NCI-H2171 treated with DMSO at 0.1 percent for 48 hours (cell line): ENCODE measurements around the gene ANKDD1B.
"Not testable (repeated sequence)": the region's sequence is repeated elsewhere in the genome, so short reads cannot be mapped to it uniquely, and the experiment has no call there.

Experiments used
- DNase-seq: peaks from one replicate; lab custom pipeline; 2025; lab: John Stamatoyannopoulos, UW

Gene ANKDD1B

DNA sequence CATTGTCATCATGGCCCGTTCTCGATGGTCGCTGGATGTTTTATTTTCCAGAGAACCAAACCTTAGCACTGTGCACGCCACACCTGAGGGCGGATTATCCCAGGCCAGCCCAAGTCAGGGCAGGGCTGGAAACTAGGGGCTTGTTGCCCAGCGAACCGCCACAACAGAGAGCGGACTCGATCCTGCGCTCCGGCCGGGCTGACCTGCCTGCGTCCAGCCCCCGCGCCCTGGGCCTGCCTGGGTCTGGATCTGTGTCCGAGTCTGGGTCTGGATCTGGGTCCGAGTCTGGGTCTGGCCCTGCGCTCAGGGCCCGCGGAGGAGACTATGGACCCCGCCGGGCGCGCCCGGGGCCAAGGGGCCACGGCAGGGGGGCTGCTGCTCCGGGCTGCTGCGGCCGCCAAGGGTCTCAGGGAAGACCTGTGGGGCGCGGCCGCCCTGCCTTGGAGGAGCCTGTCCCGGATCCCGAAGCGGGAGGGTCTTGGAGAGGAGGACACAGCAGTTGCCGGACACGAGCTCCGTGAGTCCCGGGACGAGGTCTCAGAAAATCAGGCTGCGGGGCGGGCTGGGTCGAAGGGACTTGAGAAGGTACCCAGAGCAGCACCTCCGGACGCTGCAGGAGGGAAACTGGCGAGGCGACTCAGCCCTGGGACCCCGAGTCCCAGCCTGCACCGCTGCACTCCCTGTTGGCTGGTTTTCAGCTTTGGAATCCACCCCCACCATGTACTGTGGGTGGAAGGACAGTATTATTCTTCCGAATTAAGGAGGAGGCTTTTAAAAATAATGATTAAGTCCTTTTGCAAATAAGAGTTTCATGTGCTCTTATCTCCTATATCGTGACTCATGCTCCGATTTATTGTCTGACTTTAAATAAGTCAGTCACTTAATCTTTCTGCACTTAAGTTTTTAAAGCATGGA is at the start of gene ANKDD1B:
Gene ANKDD1B, plus strand, starts transcription at position 143 of the 915 bp plus-strand sequence. Its CDS starts 182 bp downstream, at position 325.
- no peak for DNase-seq

DNA sequence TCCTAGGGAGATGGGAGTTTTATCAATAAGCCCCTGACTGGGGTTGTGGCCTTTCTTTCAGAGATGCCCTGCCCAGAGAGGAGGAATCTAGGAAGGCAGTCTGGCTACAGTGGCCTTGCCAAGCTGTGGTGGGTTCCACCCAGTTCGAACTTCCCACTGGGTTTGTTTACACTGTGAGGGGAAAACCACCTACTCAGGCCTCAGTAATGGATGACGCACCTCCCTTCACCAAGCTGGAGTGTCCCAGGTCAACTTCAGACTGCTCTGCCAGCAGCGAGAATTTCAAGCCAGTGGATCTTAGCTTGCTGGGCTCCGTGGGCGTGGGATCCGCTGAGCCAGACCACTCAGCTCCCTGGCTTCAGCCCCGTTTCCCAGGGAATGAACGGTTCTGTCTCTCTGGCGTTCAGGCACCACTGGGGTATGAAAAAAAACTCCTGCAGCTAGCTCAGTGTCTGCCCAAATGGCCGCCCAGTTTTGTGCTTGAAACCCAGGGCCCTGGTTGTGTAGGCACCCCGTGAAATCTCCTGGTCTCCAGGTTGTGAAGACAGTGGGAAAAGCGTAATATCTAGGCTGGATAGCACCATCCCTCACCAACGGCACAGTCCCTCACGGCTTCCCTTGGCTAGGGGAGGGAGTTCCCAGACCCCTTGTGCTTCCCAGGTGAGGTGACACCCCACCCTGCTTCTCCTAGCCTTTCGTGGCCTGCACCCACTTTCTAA is 45.1 kb upstream of the ANKDD1B start:
- DNase-seq = not testable (repeated sequence)

DNA sequence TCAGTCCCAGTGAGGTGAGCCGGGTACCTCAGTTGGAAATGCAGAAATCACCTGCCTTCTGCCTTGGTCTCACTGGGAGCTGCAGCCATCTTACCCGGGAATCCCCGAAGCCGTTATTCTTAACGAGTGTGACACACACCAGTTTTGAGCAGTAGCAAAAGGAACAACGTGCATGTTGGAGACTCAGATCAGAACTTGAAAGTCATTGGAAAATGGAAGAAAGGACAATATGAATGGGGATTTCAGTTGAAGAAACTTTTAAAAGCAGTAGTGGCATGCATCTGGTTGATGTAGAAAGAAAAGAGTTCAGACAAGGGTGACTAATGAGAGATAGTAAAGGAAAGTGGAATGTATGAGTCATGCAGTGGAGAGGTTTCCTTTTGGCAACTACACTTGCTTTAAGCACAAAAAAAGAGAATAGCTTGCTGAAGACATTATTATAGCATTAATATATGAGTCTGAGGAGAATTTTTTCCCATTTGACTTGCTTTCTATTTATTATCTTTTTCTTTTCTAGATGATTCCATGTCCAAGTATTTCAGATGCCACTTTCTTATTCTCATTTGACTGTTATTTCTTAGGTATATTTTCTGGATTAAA is 44.4 kb upstream of the ANKDD1B start:
- no peak for DNase-seq

DNA sequence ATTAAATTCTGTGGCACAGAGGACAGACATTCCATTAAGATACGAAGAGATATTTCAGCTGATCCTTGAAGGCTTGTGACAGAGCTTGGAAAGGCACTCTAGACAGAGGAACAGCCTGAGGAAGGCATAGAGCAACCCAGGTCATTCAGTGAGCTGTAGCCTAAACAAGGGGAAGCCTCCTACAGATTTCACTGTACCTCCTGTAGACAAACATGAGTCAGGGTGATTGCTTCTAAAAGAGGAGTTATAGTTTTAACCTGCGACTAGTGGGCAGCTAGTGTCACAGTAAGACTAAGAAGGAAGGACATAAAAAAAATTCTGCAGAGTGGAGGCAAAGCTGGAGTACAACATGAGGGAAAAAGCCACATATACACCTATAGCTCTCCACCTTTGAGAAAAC is 43.5 kb upstream of the ANKDD1B start:
- no peak for DNase-seq

DNA sequence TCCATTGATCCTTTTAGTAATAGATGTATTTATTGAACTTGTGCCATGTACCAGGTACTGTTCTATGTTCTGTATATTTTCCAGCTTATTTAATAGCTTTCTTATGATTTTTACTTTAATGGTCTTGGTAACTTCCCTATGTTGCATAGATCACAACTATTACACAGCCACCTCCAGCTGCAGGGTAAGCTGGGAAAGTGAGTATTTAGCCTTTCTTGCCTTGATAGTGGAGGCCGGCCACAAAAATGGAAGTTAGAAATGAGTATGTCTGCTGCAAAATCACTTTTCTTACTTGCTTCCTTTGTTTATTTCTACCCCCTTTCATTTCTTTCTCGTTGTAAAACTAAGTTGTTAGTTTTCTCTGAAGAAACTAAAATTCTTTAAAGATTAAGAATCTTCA is 43.1 kb upstream of the ANKDD1B start:
- DNase-seq = no peak

DNA sequence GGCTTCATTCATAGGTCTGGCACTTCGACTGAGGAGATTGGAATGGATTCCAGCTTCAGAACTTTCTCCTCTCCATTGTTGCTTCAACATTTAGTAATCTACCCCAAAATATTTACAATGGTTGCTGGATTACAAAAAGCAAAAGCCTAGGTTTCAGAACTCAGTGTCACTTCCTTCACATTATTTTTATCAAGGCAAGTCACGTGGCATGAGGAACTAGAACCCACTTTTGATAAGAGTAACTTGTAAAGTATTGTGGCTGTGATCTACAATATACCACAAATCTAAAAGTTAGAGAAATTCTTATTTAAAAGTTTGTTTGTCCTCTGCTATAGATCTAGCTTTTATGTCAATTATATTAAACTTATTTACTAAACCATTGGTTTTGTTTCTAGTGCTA is 39.7 kb upstream of the ANKDD1B start:
- DNase-seq = no peak

DNA sequence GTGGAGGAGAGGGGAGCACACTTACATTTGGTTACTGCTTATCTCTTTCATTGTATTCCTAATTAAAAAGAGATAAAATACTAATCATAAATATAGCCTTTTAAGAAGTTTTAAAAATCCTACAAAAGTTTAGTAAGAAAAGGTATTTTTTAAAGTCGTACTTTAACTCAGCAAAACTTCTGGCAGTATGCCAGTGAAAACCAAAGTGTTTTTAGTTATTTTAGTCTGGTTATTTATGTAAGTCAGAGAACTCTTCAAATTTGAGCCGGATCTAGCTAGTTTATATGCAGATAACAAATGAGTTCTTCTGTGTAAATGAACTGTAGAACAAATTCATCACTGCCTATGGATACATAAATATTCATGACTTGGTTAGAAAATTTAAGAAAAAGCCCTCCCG is 36.5 kb upstream of the ANKDD1B start:
- DNase-seq = no peak

DNA sequence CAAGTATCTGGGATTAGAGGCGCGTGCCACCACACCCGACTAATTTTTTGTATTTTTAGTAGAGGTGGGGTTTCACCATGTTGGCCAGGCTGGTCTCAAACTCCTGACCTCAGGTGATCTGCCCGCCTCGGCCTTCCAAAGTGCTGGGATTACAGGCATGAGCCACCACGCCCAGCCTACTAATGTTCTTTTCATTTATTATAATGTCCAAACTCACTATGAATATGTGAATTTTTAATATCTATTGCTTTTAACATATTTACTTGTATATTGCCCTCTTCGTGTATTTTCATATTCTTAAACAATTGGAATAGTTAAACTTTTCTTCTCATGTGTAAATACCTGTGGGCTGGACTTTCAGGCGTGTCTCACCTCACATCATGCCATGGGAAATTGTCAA is 33.0 kb upstream of the ANKDD1B start:
- not testable (repeated sequence) for DNase-seq

DNA sequence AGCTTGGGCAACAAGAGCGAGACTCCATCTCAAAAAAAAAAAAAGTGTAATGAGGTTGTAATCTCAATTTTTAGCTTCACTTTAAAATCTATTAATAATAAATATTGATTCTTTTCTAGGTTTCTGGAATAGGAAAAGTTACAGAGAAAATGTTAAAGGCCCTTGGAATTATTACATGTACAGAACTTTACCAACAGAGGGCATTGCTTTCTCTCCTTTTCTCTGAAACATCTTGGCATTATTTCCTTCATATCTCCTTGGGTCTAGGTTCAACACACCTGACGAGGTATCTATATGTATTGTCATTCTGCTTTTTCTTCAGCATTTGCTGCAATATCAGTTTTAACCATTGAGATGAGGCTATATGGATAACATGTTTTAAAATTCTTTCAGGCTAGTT is 26.6 kb upstream of the ANKDD1B start:
- DNase-seq = no peak

DNA sequence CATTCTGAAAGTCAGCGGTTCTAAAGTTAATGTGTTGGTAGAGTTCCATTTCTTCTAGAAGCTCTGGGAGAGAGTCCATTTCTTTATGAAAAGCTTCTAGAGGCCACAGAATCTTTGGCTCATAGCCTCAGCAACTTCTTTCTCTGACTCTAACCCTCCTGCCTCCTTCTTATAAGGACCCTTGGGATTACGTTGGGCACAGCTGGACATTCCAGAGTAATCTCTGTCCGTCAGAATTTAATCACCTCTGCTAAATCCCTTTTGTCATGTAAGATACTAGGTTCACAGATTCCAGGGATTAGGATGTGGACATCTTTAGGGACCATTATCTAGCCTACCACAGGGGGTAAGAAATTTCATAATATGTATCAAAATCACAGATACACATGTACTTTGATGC is 22.6 kb upstream of the ANKDD1B start:
- DNase-seq = no peak

DNA sequence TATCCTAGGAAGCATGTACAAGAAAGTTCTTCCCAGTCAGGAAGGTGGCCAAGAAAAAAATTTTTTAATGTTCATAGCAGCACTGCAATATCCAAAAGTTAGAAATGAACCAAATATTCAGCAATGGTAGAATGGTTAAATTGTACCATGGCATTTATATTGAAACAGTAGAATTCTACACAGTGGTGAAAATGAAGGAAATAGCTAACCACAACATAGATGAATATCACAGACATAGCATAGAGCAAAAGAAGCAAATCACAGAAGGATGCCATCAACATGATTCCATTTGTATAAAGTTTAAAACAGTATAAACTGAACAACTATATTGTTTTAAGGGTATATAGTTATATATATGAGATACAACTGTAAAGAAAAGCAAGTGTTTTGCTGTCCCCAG is 10.7 kb upstream of the ANKDD1B start:
- no peak for DNase-seq

DNA sequence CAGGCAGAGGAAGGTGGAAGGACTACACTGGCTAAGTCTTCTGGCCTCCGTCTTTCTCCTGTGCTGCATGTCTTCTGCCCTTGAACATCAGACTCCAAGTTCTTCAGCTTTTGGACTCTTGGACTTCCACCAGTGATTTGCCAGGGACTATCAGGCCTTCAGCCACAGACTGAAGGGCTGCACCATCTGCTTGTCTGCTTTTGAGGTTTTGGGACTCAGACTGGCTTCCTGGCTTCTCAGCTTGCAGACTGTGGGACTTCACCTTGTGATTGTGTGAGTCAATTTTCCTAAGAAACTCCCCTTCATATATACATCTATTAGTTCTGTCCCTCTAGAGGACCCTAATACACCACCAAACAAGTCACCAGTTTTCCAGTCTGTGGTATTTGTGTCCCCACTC is 9.7 kb upstream of the ANKDD1B start:
- DNase-seq = no peak

DNA sequence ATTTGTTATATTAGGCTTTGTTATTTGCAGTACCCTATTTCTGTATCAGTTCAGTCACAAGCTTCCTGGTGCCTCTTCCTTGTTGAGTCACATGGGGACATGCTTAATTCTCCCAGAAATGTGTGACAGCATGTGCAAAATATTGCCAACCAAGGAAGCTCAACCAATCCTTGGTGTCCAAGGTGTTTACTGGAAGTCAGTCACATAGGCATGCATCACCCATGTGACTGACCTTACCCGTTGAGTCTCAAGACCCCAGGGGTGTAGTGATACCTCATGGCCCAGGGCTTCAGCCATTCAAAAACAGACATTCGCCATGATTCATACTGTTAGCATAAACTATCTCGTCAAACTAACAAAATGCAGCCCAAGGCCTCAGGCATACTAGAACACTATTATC is 9.3 kb upstream of the ANKDD1B start:
- no peak for DNase-seq

DNA sequence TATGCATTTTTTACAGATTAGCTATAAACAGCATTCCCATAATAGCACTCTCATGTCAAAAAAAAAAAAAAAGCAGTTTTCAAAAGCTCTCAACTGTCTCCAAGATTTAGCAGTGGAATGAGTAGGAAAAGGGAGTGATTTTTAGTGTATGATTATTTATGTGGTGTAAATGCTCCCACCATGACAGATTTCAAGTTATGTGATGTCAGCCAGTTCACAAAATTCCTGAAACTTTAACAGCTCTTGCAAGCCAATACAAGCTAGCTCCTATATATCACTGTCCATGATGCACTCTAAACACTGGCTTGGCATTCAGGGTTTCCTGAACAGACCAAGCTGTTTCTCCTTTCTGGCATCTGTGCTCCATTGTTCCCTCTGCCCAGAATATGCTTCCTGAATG is 7.9 kb upstream of the ANKDD1B start:
- DNase-seq = no peak

DNA sequence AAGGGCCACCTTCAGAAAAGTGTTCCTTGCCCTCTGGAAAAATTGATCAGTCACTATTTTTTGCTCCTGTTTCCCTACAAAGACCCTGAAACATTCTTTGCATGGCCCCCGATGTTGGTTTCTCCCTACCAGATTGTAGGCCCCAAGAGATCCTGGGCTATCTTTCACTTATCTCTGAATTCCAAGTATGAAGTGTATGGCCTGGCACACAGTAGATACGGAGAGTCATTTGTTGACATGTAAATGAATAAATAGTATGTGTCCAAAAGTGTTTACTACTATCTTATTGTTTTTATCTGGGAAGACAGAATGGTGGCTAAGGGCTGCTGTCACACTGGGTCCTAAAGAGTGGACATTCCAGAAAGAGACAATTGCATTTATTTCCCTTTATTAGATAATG is 7.4 kb upstream of the ANKDD1B start:
- DNase-seq = no peak

DNA sequence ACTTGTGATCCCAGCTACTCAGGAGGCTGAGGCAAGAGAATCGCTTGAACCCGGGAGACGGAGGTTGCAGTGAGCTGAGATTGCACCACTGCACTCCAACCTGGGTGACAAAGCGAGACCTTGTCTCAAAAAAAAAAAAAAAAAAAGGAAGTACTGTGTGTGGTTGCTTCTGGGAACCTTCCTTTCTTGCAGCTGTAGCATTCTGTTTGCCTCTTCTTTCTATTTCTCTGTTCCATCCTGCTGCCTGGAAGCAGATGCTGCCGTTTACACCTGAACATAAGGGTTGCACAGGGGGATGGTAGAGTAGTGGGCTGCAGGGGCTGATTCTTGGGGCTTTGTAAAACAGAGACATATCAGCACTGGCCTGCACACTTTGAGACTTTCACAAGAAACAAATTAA is 3.9 kb upstream of the ANKDD1B start:
- not testable (repeated sequence) for DNase-seq

DNA sequence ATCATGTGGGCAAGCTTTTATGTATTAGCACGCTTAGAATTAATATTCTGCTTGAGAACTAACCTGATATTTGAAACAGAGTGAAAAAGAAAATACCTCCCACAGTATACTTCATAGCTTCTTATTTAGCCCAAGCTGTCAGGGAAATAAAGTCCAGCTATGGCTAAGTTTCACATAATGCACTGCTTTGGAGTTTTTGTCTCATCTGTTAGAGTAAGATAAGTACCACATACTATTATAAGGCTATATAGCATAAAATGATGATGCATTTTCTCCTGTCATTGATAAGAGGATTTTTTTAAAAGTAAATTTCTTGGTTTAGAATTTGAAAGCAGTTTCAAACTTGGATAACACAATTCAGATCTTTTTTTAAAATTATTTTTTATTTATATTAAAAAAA is 2.4 kb upstream of the ANKDD1B start:
- DNase-seq = no peak

DNA sequence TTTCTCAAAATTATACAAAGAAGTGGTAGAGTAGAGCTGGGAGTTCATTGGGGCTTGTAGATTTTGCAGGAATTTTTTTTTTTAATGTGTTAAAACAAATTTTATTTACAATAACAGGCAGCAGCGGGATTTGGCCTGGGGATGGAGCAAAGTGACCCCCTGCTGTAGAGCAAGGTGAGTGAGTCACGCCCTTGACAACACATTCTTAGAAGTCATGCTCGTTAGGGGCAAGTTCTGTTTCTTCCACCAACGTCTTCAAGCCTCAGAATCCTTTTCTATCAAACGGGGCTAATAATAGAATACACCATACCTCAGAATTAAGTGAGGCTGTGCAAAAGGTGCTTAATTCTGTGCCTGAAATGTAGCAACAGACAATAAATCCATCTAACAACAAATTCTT is 1.1 kb upstream of the ANKDD1B start:
- no peak for DNase-seq

DNA sequence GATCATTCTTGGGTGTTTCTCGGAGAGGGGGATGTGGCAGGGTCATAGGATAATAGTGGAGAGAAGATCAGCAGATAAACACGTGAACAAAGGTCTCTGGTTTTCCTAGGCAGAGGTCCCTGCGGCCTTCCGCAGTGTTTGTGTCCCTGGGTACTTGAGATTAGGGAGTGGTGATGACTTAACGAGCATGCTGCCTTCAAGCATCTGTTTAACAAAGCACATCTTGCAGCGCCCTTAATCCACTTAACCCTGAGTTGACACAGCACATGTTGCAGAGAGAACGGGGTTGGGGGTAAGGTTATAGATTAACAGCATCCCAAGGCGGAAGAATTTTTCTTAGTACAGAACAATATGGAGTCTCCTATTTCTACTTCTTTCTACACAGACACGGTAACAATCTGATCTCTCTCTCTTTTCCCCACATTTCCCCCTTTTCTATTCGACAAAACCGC is 368 bp upstream of the ANKDD1B start:
- not testable (repeated sequence) for DNase-seq

DNA sequence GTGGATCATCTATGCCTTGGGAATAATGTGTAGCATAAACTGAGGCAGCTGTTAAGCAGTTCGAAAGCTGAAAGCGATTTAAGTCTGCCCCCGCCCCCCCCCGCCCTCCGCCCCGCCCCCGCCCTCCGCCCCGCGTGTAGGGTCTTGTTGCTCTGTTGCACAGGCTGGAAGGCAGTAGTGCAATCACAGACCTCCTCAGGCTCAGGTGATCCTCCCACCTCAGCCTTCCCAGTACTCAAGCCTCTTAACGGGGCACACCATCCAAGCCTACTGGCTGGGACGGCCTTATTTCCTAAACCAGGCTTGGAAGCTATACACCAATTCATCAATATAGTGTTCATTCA is 945 bp downstream of the ANKDD1B start:
- DNase-seq = no peak

DNA sequence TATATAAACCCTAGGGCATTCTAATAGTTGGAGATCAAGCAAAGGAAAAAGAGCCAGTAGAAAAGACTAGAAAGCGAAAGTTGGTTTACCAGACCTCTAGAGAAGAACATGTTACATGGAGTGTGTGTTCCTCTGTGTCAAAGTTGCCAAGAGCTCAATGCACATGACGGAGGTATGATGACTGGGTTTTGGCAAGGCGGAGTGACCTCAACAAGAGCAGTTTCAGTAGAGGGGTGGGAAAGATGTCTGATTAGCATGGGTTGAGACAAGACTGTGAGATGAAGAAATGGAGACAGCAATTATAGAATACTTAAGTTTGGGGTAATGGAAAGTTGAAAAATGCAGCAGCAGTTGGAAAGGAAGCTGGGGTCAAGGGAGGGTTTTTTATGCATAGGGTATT is 1.6 kb downstream of the ANKDD1B start:
- DNase-seq = no peak

DNA sequence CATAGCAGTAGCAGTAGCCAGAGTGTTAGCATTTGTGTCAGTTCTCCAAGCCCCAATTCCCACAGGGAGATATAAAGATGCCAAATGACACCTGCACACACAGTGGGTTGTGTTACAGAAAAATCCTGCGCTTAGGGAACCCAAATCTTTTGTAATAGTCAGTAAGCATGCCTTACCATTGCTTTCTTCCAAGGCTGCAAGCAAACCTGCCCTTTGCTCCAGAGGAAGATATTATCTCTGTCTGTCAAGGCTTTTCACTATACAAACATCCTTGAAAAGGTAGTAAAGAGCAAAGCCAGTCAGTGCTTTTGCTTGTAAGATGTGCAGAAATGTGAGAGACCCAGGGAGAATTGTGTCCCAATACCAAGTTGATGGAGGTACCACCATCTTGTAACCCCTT is 2.9 kb downstream of the ANKDD1B start:
- DNase-seq = no peak

DNA sequence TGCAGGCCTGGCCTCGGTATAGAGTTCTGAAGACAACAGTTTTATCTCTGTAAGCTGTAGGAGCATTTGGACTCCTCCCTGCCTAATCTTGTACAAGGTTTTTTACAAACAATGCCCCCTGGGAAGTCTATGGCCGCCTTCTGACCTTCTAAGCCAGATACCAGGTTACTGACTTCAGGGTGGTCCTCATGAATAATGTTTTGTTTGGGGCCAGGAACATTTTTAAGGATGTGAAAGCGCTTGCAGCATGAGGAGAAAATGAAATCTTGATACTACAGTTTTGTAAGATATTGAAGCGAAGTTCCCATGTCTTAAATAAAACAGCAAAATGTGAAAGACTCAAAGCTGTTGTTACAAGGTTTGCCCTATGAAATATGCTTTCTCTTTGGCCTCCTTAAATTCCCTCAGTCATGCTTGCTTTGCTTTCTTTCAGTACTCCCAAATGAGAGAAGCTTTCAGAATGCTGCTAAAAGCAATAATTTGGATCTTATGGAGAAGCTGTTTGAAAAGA is 5.2 kb downstream of the ANKDD1B start:
- no peak for DNase-seq
